ENCODE results near the gene AADACL2.

GRCh38 chr3:151804267-151804666 lies 70.5 kb downstream of the AADACL2 start:
- TF ChIP-seq MAX (IDR thresholded peaks at IDR 0.05) (no peak), ZBTB7A (IDR thresholded peaks at IDR 0.05; ENCODE audit: low read depth) (no peak), RAD21 (IDR thresholded peaks at IDR 0.05; ENCODE audit: low read depth) (no peak), EP300 (IDR thresholded peaks at IDR 0.05; ENCODE audit: borderline replicate concordance) (no peak), CEBPB (IDR thresholded peaks at IDR 0.05) (no peak), USF1 (IDR thresholded peaks at IDR 0.05) (no peak), YY1 (IDR thresholded peaks at IDR 0.05; ENCODE audit: low read depth) (no peak), TEAD4 (IDR thresholded peaks at IDR 0.05) (no peak), TAF1 (IDR thresholded peaks at IDR 0.05; ENCODE audit: low read depth) (no peak)

Measured in Ishikawa (cell line).